Measurements from ENCODE around the gene PLEKHG3.
"Not testable (repeated sequence)": the region's sequence is repeated elsewhere in the genome, so short reads cannot be mapped to it uniquely, and the experiment has no call there.

PLEKHG3 gene

DNA sequence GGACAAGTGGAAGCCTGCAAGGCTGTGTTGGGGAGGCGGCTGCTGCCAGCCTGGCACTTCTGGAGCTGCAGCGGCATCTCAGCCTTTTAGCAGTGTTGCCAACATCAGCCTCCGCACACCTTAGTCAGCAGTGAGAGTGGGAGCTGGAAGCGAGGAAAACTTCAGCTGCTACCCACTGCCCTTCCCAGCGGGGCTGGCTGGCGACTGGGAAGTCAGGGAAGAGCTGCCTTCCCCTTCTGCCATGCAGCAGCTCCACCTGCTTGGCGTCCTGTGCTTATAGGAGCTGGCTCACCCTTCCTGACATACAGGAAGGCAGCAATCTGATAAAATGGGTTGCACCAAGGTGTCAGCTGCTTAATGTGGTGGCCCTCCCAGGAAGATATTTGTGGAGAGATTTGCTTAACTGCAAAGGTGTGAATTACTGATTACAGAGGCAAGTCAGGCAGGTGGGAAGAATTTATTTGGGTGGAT lies 15.4 kb upstream of the PLEKHG3 start:
- no peak for DNase-seq

- DNase-seq, result no peak
These were observed 14.9 kb upstream of the PLEKHG3 start for GRCh38 chr14:64689289-64689688.

GRCh38 chr14:64690607-64691006 lies 13.6 kb upstream of the PLEKHG3 start:
- DNase-seq, result not testable (repeated sequence)

GRCh38 chr14:64691376-64691775 lies 12.8 kb upstream of the PLEKHG3 start:
- DNase-seq, result no peak

- no peak for DNase-seq
These were observed 11.8 kb upstream of the PLEKHG3 start for GRCh38 chr14:64692189-64692985.

- no peak for DNase-seq
These were observed 11.0 kb upstream of the PLEKHG3 start for GRCh38 chr14:64692986-64693809.

DNA sequence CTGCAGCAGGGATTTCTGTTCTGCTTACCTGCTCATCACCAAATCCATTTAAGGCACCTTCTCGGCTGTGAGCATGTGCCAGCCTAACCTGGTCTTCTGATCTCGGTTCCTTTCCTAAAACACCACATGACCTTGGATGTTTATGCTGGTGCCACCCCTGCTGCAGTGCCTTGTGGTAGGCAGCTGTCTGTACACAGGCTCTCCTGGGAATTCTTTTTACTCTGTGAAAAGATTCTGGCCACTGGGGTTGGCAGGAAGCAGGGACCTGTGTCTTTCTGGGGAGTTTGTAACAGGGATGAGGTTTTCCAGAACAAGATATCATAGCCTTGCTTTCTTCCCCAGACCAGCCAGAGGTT lies 10.4 kb upstream of the PLEKHG3 start:
- DNase-seq, result no peak

GRCh38 chr14:64695071-64695470 lies 9.2 kb upstream of the PLEKHG3 start:
- DNase-seq, result no peak

DNA sequence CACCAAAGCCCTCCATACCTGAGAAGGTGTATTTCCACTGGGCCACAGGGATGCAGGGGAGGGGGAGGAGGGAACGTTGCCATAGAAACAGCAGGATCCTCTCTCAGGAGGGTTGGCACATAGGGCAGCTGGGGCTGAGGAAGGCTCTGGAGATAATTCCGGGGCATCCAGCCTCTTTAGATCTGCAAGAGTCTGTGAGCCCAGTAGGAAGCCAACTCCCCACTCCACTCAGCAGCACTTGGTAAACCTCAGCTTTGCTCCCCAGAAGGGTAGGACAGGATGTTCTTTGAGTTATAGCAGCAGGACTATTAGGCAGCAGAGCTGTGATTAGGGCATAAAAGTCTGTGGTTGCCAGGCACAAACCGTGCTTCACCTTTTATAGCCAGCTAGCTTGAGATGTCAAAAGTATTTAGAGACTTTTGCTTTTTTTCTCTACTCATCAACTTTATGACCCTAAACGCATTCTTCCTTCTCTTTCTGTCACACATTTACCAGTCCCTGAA lies 7.8 kb upstream of the PLEKHG3 start:
- peak; percentile 49 for DNase-seq

DNA sequence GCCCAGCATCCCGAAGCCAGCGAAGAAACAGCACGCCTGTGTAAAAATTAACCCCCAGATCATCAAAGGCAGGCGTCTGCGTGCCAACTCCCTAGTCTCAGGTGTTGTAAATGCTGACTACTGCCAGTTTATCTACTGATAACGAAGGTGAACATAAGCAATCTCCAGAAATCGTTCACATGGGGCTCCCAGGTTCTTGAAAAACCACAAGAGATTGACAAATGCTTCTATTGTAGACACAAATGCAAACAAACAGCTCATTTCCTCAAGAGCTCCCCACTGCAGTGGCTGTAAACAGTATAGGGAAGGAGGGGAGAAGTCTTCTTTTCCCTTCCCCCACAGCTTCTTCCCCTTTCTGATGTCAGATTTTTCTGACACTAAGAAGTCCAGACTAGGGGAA lies 5.3 kb upstream of the PLEKHG3 start:
- DNase-seq, result no peak

DNA sequence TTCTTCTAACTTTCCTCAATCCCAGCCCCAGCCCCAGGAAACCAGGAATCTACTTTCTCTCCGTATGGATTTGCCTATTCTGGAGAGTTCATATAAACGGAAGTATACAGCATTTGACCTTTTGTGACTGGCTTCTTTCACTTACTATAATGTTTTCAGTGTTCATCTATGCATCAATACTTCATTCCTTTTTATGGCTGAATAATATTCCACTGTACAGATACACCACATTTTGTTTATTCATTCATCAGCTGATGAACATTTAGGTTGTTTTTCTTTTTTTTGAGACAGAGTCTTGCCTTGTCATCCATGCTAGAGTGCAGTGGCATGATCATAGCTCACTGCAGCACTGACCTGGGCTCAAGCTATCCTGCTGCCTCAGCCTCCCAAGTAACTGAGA lies 3.9 kb upstream of the PLEKHG3 start:
- no peak for DNase-seq

DNA sequence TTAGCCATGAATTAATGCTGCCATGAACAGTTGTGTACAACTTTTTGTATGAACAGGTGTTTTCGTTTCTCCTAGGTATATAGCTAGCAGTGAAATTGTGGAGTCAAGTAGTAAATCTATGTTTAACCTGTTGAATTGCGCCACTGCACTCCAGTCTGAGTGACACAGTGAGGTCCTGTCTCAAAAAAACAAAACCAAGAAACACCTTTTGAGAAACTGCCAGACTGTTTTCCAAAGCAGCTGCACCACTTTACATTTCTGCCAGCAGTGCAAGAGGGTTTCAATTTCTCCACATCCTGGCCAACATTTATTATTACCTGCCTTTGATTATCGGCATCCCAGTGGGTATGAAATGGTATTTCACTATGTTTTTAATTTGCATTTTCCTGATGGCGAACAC lies 3.3 kb upstream of the PLEKHG3 start:
- no peak for DNase-seq

DNA sequence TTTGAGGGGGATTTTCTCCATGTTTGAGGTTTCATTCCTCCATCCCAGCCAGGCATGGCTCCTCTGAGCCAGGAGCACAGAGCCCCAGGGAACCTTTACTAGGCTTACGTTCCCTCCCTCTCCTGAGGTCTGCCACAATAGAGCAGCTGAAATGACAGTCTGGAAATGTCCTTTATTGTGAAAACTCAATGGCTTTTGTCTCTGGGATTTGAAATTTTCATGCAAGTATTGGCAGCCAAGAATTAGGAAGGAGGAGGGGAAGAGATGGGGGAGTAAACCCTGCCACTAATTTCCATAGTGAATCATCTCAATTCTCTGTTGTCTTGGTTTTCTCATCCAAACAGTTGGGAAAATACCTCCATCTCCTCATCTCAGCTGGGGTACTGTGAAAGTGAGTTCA lies 2.6 kb upstream of the PLEKHG3 start:
- no peak for DNase-seq

- DNase-seq, result peak; percentile 46
These were observed 1.5 kb upstream of the PLEKHG3 start for GRCh38 chr14:64702493-64703394.

DNA sequence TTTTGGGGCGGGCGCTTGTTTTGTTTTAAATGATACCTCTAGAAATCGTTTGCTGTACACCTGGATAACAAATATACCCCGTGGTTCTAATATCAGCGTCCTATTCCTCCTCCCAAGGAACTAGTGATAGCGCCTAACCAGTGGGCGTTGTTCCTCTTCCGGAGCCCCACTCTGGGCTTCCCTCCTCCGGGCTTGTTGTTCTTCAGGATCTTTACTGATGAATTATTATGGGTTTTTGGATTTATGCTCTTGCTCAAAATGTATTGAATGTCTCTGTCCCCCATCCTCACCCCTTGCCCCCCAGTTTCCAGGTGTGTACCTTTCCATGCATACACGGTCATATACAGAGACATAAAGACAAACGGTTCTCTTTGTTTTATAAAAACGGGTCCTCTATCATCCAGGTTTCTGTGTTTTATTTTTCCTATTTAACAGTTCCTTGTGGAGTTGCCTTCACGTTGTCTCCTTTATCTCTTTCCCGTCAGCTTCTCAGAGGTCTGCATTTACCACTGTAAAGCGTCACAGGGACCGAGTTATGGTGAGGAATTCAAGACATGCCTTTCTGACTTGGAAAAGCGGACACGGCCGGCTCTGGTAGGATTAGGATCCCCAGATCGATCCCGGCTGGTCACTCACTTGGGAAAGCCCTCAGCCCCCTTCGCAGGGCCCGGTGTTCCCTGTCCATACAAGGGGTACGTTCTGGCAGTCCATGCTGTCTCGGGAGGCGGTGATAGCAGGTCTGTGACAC lies 655 bp upstream of the PLEKHG3 start:
- DNase-seq, result no peak

DNA sequence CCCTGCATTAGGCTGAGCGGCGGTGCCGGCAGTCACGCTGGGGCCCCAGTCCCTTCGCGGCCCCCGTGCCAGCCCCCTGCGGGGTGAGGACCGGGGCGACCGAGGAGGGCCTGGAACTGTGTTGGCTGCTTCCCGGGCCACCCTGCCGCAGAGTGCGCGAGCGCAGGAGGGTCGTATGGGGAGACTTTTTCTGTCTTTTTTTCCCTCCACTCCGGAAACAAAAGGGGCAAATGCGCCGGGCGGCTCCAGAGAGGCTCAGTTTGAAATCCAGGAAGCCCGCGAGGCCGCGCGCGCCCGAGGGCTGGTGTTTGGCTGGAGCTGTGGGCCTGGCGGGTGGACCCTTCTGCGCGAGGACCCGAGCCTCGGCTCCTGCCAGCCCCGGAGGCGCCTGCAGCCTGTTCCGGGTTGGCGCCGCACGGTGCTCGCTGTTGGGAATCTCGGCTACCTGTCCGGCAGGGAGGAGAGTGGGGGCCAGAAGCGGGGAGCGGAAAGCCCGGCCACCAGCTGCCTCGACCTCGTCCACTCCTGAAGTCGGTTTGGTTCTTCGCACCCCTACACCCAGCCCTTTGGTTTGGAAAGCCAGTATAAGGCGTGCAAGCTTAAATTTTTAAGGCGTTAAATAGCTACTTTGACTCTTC lies 638 bp downstream of the PLEKHG3 start:
- DNase-seq, result no peak

- DNase-seq, result no peak
These were observed 1.3 kb downstream of the PLEKHG3 start for GRCh38 chr14:64705381-64706118.

DNA sequence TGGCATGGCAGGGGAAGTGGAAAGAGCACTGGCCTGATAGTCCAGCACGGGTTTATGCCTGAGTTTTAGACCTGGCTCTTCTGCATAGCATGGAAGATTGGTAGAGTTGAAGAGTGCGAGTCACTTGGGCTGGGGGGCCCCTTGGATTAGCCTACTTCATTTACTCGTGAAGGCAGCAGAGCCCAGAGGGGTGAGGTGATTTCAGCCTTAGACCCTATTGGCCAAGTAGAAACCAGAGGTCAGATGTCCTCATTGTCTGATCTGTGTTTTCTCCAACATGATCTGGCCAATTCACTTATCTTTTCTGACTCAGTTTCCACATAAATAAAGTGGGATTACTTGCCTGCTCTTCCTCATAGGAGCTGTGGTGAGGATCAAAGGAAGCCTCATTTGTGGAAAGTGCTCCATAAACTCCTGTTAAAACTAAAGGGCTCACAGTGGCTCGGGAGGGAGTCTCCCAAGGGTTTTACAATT lies 1.9 kb downstream of the PLEKHG3 start:
- DNase-seq, result no peak

- no peak for DNase-seq
These were observed 2.5 kb downstream of the PLEKHG3 start for GRCh38 chr14:64706593-64707193.

DNA sequence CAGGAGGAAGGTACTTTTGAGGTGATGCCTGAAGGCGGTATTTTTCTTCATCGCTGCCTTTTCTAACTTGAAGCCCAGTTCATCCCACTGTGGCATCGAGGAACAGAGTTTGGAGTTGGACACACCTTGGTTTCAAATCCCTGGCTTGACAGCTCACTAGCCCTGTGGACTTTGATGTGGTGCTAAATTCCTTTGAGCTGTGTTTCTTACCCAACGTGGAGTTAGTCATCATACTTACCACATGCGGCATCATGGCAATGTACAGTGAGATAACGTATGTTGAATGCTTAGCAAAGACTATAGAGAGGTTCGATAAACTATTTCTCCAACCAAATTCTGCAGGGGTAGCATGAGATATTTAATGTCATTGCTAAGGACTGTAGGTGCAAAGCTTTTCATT lies 3.4 kb downstream of the PLEKHG3 start:
- DNase-seq, result no peak
